WTC11 (cell line): Measurements from ENCODE around the gene ARMC8. TPM values are rescaled to one million over a fixed set of nuclear protein-coding genes. Genes with fewer than 3 reads are reported as not detected.

Experiments
- ATAC-seq: fragments of 200-7000 bp; cut with Tn5 transposase; 2 replicates; pipeline ENCODE4 v1.10.0; 2021; ENCODE audit warnings: mild to moderate bottlenecking, moderate library complexity
- CTCF ChIA-PET: fragments of 300-600 bp; sonication (Branson Sonifier 250); formaldehyde crosslinking; loops from one replicate; lab custom pipeline; 2021; ENCODE audit warnings: antibody characterized with exemption; lab: Charles Lee
- POLR2A ChIA-PET: fragments of 350-600 bp; sonication (Branson Sonifier 250); formaldehyde crosslinking; loops from one replicate; lab custom pipeline; 2021; ENCODE audit warnings: antibody characterized with exemption; lab: Charles Lee
- DNase-seq: peaks from one replicate; pipeline ENCODE4 v3.0.0; 2021; ENCODE audit warnings: low spot score
- H3K27ac Mint-ChIP-seq: 2 replicates; pipeline ENCODE4 v1.8.0; 2021; ENCODE audit warnings: mixed read lengths
- H3K27me3 Mint-ChIP-seq: 2 replicates; pipeline ENCODE4 v1.8.0; 2021; ENCODE audit warnings: low read depth, mild to moderate bottlenecking, moderate library complexity, mixed read lengths
- H3K36me3 Mint-ChIP-seq: 2 replicates; pipeline ENCODE4 v1.8.0; 2021; ENCODE audit warnings: mixed read lengths
- H3K4me1 Mint-ChIP-seq: 2 replicates; pipeline ENCODE4 v1.8.0; 2022; ENCODE audit warnings: mixed read lengths
- H3K4me3 Mint-ChIP-seq: 2 replicates; pipeline ENCODE4 v1.8.0; 2021; ENCODE audit warnings: mild to moderate bottlenecking, moderate library complexity, mixed read lengths
- H3K9me3 Mint-ChIP-seq: 2 replicates; pipeline ENCODE4 v1.8.0; 2021; ENCODE audit warnings: mixed read lengths
- CBFB ChIP-seq: sonication (generic); formaldehyde crosslinking; IDR thresholded peaks from 2 replicates; pipeline ENCODE4 v1.8.1; 2022; ENCODE audit warnings: mild to moderate bottlenecking, low read depth, missing genetic modification reagents
- EMX1 ChIP-seq: fragments of 250-450 bp; sonication (Bioruptor Pico); IDR thresholded peaks from 2 replicates; pipeline ENCODE4 v1.8.0; 2021; ENCODE audit warnings: mild to moderate bottlenecking
- ESRRA ChIP-seq: sonication (generic); formaldehyde crosslinking; IDR thresholded peaks from 2 replicates; pipeline ENCODE4 v1.8.1; 2022; ENCODE audit warnings: mild to moderate bottlenecking, missing genetic modification reagents, borderline replicate concordance
- GTF2I ChIP-seq: fragments of 250-450 bp; sonication (Bioruptor Pico); conservative IDR thresholded peaks from 2 replicates; pipeline ENCODE4 v1.4.0; 2021; ENCODE audit warnings: mild to moderate bottlenecking
- MXD4 ChIP-seq: fragments of 250-450 bp; sonication (Bioruptor Pico); IDR thresholded peaks from 2 replicates; pipeline ENCODE4 v1.8.0; 2021; ENCODE audit warnings: mild to moderate bottlenecking, moderate library complexity, borderline replicate concordance
- MYBL2 ChIP-seq: sonication (generic); formaldehyde crosslinking; IDR thresholded peaks from 2 replicates; pipeline ENCODE4 v1.8.1; 2023; ENCODE audit warnings: mild to moderate bottlenecking, moderate library complexity, missing genetic modification reagents
- NFE2L1 ChIP-seq: sonication (generic); formaldehyde crosslinking; IDR thresholded peaks from 2 replicates; pipeline ENCODE4 v1.8.1; 2023; ENCODE audit warnings: missing genetic modification reagents
- PRRX2 ChIP-seq: fragments of 250-450 bp; sonication (Bioruptor Pico); IDR thresholded peaks from 2 replicates; pipeline ENCODE4 v1.8.0; 2021; ENCODE audit warnings: mild to moderate bottlenecking
- SMAD4 ChIP-seq: sonication (generic); formaldehyde crosslinking; IDR thresholded peaks from 2 replicates; pipeline ENCODE4 v1.8.0; 2022; ENCODE audit warnings: mild to moderate bottlenecking, missing genetic modification reagents
- TCF7 ChIP-seq: sonication (generic); formaldehyde crosslinking; IDR thresholded peaks from 2 replicates; pipeline ENCODE4 v1.8.0; 2022; ENCODE audit warnings: mild to moderate bottlenecking, low read depth, missing genetic modification reagents, moderate library complexity
- TEAD1 ChIP-seq: sonication (generic); formaldehyde crosslinking; IDR thresholded peaks from 2 replicates; pipeline ENCODE4 v1.8.0; 2022; ENCODE audit warnings: mild to moderate bottlenecking, missing genetic modification reagents
- ZBTB21 ChIP-seq: sonication (generic); formaldehyde crosslinking; IDR thresholded peaks from 2 replicates; pipeline ENCODE4 v1.8.1; 2023; ENCODE audit warnings: mild to moderate bottlenecking, missing genetic modification reagents, borderline replicate concordance
- ZNF138 ChIP-seq: sonication (generic); formaldehyde crosslinking; conservative IDR thresholded peaks from 2 replicates; pipeline ENCODE4 v1.8.1; 2022; ENCODE audit warnings: mild to moderate bottlenecking, moderate library complexity, missing genetic modification reagents
- ZNF263 ChIP-seq: sonication (generic); formaldehyde crosslinking; IDR thresholded peaks from 2 replicates; pipeline ENCODE4 v1.8.1; 2022; ENCODE audit warnings: low read depth, mild to moderate bottlenecking, moderate library complexity, missing genetic modification reagents
- ZNF317 ChIP-seq: sonication (generic); formaldehyde crosslinking; IDR thresholded peaks from 2 replicates; pipeline ENCODE4 v1.8.1; 2023; ENCODE audit warnings: low read depth, mild to moderate bottlenecking, moderate library complexity, missing genetic modification reagents, borderline replicate concordance
- ZNF423 ChIP-seq: fragments of 250-450 bp; sonication (Bioruptor Pico); IDR thresholded peaks from 2 replicates; pipeline ENCODE4 v2.1.2; 2022; ENCODE audit warnings: mild to moderate bottlenecking, moderate library complexity
- total RNA-seq: library from RNA; stranded (reverse); gene quantifications from 3 replicates; pipeline ENCODE4 v1.2.3, GENCODE V29; 2021
- TF ChIP-seq, protein P1 (sequence below): fragments of 250-450 bp; sonication (Bioruptor Pico); conservative IDR thresholded peaks from 2 replicates; pipeline ENCODE4 v1.9.0; 2021; ENCODE audit warnings: mild to moderate bottlenecking
- TF ChIP-seq, protein P2 (sequence below): sonication (generic); formaldehyde crosslinking; IDR thresholded peaks from 2 replicates; pipeline ENCODE4 v1.8.0; 2023; ENCODE audit warnings: missing genetic modification reagents
- TF ChIP-seq, protein P3 (sequence below): sonication (generic); formaldehyde crosslinking; conservative IDR thresholded peaks from 2 replicates; pipeline ENCODE4 v1.8.1; 2023; ENCODE audit warnings: mild to moderate bottlenecking, low read depth, missing genetic modification reagents, moderate library complexity
- TF ChIP-seq, protein P4 (sequence below): fragments of 250-450 bp; sonication (Bioruptor Pico); IDR thresholded peaks from 2 replicates; pipeline ENCODE4 v2.1.2; 2022; ENCODE audit warnings: mild to moderate bottlenecking, moderate library complexity
- TF ChIP-seq, protein P5 (sequence below): sonication (generic); formaldehyde crosslinking; IDR thresholded peaks from 2 replicates; pipeline ENCODE4 v1.8.1; 2023; ENCODE audit warnings: mild to moderate bottlenecking, missing genetic modification reagents, borderline replicate concordance
- TF ChIP-seq, protein P6 (sequence below): sonication (generic); formaldehyde crosslinking; IDR thresholded peaks from 2 replicates; pipeline ENCODE4 v1.8.1; 2023; ENCODE audit warnings: mild to moderate bottlenecking, missing genetic modification reagents

Gene ARMC8
- total RNA-seq, 1 experiment from 2014 or later, result 44.9 TPM

DNA sequence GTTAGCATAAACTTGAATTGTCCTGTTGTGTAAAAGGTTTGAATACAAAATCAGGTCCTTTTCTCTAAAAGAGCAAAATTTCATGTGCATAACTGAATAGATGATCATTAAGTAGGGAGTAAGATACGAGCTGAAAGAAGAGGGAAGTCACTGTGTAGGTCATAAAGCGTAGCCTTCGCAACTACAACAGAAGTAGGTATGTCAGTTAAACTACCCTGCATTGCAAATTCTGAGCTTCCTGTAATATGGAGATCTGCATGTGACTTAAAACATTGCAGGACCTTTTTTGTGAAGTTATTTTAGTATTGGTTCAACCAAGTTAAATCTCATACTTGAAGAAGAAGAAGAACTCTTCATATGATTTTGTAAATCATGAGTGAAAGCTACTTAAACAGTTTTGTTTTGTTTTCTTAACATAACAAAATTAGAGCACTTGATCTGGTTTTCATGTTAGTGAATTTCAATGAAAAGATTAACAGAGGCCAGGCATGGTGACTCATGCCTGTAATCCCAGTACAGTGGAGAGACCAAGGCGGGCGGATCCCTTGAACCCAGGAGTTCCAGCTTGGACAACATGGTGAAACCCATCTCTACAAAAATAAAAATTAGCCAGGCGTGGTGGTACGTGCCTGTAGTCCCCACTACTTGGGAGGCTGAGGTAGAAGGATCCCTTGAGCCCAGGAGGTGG, 26.4 kb downstream of the ARMC8 start (continued):
- TF ChIP-seq ZBTB21 (CRISPR knock-in tag) (no peak), ZNF263 (CRISPR knock-in tag) (no peak), PRRX2 (CRISPR knock-in tag) (no peak), SMAD4 (CRISPR knock-in tag) (no peak), ESRRA (CRISPR knock-in tag) (no peak)
- TF ChIP-seq, protein P1, sequence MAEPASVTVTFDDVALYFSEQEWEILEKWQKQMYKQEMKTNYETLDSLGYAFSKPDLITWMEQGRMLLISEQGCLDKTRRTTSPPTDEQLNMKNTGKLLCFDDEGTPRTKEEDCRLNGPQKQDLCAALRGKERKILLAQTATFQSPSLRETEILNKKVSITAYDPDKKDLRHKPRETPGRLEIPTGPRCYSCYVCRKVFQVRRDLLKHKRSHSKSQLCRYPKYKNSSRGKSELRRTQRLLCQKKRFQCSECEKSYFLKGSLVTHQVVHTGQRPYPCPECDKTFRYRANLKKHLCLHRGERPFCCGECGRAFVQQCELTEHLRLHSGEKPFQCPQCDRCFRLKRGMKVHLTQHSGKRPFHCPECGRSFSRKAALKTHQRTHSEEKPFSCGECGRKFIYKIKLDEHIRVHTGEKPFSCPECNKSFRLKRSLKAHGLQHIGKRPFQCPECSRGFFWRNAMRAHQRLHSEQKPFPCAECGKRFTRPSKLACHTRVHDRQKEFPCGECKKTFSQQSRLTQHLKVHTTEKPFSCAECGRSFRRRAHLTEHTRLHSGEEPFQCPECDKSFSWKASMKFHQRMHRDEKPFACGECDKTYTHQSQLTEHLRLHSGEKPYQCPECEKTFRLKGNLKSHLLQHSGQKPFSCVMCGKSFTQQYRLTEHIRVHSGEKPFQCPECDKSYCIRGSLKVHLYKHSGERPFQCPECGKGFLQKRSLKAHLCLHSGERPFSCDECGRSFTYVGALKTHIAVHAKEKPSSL (CRISPR knock-in tag), result no peak

DNA sequence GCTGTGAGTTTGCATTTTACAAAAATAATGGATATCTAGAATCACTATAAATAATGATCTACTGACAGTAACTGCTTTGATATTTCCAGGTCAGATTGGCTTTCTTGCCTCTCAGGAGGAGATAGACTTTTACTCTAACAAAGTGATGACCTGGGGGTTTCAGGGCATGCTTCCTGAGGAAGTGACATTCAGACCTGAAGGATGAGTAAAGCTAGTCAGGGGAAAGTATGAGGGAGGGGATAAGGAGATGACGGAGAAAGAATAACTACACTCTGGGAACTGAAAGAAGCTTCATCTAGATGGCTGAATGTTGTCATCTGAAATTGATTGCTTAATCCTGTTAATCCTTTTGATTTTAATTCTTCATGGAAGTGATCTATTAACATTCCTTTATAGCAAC, 32.2 kb downstream of the ARMC8 start:
- peak overlapping the region; percentile 27; the same call in 1 of the 2 replicates for H3K27ac Mint-ChIP-seq
- POLR2A ChIA-PET, result interaction anchor here (1.2 kb wide), 1 partner anchor 11 kb away, joined by 3 read pairs; no protein-coding TSS in a partner anchor
- DNase-seq (no peak), ATAC-seq (no peak)
- no peak overlapping the region for H3K4me3 Mint-ChIP-seq
- no peaks in the 10 kb centered on the region for H3K9me3 Mint-ChIP-seq
- peaks cover 17% of the 10 kb centered on the region for H3K36me3 Mint-ChIP-seq
- TF ChIP-seq MXD4 (no peak), TCF7 (no peak)
- H3K27me3 Mint-ChIP-seq, result no peaks in the 10 kb centered on the region
- CTCF ChIA-PET, result no interaction called here
- H3K4me1 Mint-ChIP-seq, result peaks cover 13% of the 10 kb centered on the region

DNA sequence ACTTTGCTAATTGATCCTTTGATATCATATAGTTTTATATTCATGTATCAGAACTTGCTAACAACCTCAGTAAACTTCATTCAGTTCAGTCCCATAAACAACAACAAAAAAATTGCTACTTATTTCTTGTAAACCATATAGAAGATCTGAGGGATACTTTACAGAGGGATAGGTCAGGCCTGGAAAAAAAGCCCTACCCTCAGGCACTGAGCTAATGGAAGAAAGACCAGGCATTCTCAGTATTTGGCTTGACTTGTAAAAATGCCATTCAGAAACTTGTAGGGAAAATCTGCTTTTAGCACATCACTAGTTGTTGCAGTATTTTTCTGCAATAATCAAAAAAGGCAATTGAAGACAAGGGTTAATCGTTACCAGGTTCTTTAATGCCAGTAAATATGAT, 33.1 kb downstream of the ARMC8 start:
- CTCF ChIA-PET, result no interaction called here
- TF ChIP-seq, protein P2, sequence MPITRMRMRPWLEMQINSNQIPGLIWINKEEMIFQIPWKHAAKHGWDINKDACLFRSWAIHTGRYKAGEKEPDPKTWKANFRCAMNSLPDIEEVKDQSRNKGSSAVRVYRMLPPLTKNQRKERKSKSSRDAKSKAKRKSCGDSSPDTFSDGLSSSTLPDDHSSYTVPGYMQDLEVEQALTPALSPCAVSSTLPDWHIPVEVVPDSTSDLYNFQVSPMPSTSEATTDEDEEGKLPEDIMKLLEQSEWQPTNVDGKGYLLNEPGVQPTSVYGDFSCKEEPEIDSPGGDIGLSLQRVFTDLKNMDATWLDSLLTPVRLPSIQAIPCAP (CRISPR knock-in tag), result no peak
- TF ChIP-seq, protein P3, sequence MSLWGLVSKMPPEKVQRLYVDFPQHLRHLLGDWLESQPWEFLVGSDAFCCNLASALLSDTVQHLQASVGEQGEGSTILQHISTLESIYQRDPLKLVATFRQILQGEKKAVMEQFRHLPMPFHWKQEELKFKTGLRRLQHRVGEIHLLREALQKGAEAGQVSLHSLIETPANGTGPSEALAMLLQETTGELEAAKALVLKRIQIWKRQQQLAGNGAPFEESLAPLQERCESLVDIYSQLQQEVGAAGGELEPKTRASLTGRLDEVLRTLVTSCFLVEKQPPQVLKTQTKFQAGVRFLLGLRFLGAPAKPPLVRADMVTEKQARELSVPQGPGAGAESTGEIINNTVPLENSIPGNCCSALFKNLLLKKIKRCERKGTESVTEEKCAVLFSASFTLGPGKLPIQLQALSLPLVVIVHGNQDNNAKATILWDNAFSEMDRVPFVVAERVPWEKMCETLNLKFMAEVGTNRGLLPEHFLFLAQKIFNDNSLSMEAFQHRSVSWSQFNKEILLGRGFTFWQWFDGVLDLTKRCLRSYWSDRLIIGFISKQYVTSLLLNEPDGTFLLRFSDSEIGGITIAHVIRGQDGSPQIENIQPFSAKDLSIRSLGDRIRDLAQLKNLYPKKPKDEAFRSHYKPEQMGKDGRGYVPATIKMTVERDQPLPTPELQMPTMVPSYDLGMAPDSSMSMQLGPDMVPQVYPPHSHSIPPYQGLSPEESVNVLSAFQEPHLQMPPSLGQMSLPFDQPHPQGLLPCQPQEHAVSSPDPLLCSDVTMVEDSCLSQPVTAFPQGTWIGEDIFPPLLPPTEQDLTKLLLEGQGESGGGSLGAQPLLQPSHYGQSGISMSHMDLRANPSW (CRISPR knock-in tag), result no peak
- TF ChIP-seq ZNF423 (CRISPR knock-in tag) (no peak), PRRX2 (CRISPR knock-in tag) (no peak), ZNF317 (CRISPR knock-in tag) (no peak), MYBL2 (CRISPR knock-in tag) (no peak), ZNF138 (CRISPR knock-in tag) (no peak), TEAD1 (CRISPR knock-in tag) (no peak), NFE2L1 (CRISPR knock-in tag) (no peak), CBFB (CRISPR knock-in tag) (no peak), GTF2I (CRISPR knock-in tag) (no peak), EMX1 (CRISPR knock-in tag) (no peak)
- TF ChIP-seq, protein P4, sequence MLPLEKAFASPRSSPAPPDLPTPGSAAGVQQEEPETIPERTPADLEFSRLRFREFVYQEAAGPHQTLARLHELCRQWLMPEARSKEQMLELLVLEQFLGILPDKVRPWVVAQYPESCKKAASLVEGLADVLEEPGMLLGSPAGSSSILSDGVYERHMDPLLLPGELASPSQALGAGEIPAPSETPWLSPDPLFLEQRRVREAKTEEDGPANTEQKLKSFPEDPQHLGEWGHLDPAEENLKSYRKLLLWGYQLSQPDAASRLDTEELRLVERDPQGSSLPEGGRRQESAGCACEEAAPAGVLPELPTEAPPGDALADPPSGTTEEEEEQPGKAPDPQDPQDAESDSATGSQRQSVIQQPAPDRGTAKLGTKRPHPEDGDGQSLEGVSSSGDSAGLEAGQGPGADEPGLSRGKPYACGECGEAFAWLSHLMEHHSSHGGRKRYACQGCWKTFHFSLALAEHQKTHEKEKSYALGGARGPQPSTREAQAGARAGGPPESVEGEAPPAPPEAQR (CRISPR knock-in tag), result no peak
- TF ChIP-seq, protein P5, sequence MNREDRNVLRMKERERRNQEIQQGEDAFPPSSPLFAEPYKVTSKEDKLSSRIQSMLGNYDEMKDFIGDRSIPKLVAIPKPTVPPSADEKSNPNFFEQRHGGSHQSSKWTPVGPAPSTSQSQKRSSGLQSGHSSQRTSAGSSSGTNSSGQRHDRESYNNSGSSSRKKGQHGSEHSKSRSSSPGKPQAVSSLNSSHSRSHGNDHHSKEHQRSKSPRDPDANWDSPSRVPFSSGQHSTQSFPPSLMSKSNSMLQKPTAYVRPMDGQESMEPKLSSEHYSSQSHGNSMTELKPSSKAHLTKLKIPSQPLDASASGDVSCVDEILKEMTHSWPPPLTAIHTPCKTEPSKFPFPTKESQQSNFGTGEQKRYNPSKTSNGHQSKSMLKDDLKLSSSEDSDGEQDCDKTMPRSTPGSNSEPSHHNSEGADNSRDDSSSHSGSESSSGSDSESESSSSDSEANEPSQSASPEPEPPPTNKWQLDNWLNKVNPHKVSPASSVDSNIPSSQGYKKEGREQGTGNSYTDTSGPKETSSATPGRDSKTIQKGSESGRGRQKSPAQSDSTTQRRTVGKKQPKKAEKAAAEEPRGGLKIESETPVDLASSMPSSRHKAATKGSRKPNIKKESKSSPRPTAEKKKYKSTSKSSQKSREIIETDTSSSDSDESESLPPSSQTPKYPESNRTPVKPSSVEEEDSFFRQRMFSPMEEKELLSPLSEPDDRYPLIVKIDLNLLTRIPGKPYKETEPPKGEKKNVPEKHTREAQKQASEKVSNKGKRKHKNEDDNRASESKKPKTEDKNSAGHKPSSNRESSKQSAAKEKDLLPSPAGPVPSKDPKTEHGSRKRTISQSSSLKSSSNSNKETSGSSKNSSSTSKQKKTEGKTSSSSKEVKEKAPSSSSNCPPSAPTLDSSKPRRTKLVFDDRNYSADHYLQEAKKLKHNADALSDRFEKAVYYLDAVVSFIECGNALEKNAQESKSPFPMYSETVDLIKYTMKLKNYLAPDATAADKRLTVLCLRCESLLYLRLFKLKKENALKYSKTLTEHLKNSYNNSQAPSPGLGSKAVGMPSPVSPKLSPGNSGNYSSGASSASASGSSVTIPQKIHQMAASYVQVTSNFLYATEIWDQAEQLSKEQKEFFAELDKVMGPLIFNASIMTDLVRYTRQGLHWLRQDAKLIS (CRISPR knock-in tag), result no peak
- TF ChIP-seq, protein P6, sequence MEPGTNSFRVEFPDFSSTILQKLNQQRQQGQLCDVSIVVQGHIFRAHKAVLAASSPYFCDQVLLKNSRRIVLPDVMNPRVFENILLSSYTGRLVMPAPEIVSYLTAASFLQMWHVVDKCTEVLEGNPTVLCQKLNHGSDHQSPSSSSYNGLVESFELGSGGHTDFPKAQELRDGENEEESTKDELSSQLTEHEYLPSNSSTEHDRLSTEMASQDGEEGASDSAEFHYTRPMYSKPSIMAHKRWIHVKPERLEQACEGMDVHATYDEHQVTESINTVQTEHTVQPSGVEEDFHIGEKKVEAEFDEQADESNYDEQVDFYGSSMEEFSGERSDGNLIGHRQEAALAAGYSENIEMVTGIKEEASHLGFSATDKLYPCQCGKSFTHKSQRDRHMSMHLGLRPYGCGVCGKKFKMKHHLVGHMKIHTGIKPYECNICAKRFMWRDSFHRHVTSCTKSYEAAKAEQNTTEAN (CRISPR knock-in tag), result no peak

More for the DNA sequence above, 33.1 kb downstream of the ARMC8 start:
- H3K27me3 Mint-ChIP-seq, result no peaks in the 10 kb centered on the region
- H3K4me1 Mint-ChIP-seq, result peaks cover 13% of the 10 kb centered on the region
- ATAC-seq, result no peak
- POLR2A ChIA-PET, result interaction anchor here (1.2 kb wide), 1 partner anchor 10 kb away, joined by 3 read pairs; no protein-coding TSS in a partner anchor
- no peak overlapping the region for H3K4me3 Mint-ChIP-seq
- H3K36me3 Mint-ChIP-seq, result peaks cover 27% of the 10 kb centered on the region
- H3K9me3 Mint-ChIP-seq, result no peaks in the 10 kb centered on the region
- no peak overlapping the region for H3K27ac Mint-ChIP-seq
- no peak for DNase-seq
